ENCODE data around the gene CYP2W1. TPM values are rescaled to one million over a fixed set of nuclear protein-coding genes. Genes with fewer than 3 reads are reported as not detected.

The CYP2W1 gene
- total RNA-seq, 1 donor from 2014 or later: not detected

MicroRNAs encoded within 50 kb of the gene (microRNA counts, 767-probe panel; counts per million panel counts)
- microRNA hsa-miR-339-3p: 460 counts per million, percentile 90 among the panel's probes with 10 or more counts
- 460 counts per million, percentile 90 among the panel's probes with 10 or more counts for microRNA hsa-miR-339-5p

Small RNA genes lying within 50 kb of the gene (microRNA-seq; reads per million reads assigned to microRNA genes)
- 241 reads per million, percentile 84 among the genes with 10 or more reads in this experiment for gene MIR339

Small RNA genes lying within 50 kb of the gene (small RNA-seq; reads per million reads assigned to genes)
- gene MIR339: 0.64 reads per million, percentile 65 among the genes with 10 or more reads in this experiment

Other genes with a start within 250 kb of the CYP2W1 start
- 104 and 131 TPM in 2 replicates for gene SUN1, start 150.7 kb upstream of the CYP2W1 start, total RNA-seq (ENCODE audit: low replicate concordance)
- gene GET4, start 106.6 kb upstream of the CYP2W1 start, total RNA-seq (ENCODE audit: low replicate concordance): 17.2 and 35.7 TPM in 2 replicates
- 0.30 and 2.0 TPM in 2 replicates for gene ADAP1, start 28.5 kb upstream of the CYP2W1 start, total RNA-seq (ENCODE audit: low replicate concordance)
- gene COX19, start 7.6 kb upstream of the CYP2W1 start, total RNA-seq (ENCODE audit: low replicate concordance): 15.1 and 17.9 TPM in 2 replicates
- gene GPR146, start 61.4 kb downstream of the CYP2W1 start, total RNA-seq (ENCODE audit: low replicate concordance): 0.79 and 3.5 TPM in 2 replicates
- 1.2 and 1.3 TPM in 2 replicates for gene GPER1, start 104.9 kb downstream of the CYP2W1 start, total RNA-seq (ENCODE audit: low replicate concordance)
- gene ZFAND2A, start 177.0 kb downstream of the CYP2W1 start, total RNA-seq (ENCODE audit: low replicate concordance): 9.0 and 13.3 TPM in 2 replicates
- not detected in 2 replicates for gene UNCX, start 249.7 kb downstream of the CYP2W1 start, total RNA-seq (ENCODE audit: low replicate concordance)